DND-41 (cell line): Measurements from ENCODE around the gene LCOR.
A peak's percentile ranks its signal among the peaks of the same experiment; 100 is the strongest.

ENCODE experiments used
- CTCF ChIP-seq: IDR thresholded peaks from 2 replicates; pipeline ENCODE4 v1.5.1; 2012; ENCODE audit warnings: borderline replicate concordance, low read length, moderate library complexity, mild to moderate bottlenecking; ENCODE audit not compliant: poor library complexity, severe bottlenecking; ENCODE audit errors: extremely low read depth
- EZH2 ChIP-seq: IDR thresholded peaks from 3 replicates; pipeline ENCODE4 v1.6.1; 2012; ENCODE audit warnings: borderline replicate concordance, low read depth, mild to moderate bottlenecking, moderate library complexity, low read length, inconsistent platforms; ENCODE audit not compliant: severe bottlenecking

GRCh38 chr10:97037365-97038361 lies 205.6 kb downstream of the LCOR start:
- TF ChIP-seq CTCF (peak; percentile 91), EZH2 (no peak)
